ENCODE data around the gene FBXO34.

Gene FBXO34

DNA sequence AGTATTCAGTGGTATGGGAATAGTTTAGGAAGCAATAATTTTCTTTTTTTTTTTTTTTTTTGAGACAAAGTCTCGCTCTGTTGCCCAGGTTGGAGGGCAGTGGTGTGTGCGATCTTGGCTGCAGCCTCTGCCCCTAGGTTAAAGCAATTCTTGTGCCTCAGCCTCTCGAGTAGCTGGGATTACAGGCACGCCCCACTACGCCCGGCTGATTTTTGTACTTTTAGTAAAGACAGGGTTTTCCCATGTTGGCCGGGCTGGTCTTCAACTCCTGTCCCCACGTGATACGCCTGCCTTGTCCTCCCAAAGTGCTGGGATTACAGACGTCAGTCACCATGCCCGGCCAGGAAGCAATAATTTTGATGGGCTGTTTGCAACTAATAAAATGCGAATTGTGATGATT, 78.3 kb downstream of the FBXO34 start:
- peaks cover 10 to 22% of the 10 kb centered on the region in 2 experiments for H3K36me3 ChIP-seq (ENCODE audit: control insufficient read depth in 1 of 2, insufficient read depth in 2 of 2, low read length in 2 of 2)

GRCh38 chr14:55350461-55350860, 79.2 kb downstream of the FBXO34 start:
- Histone ChIP-seq H3K4me2 (ENCODE audit: low read length) (no peak overlapping the region), H3K36me3 (ENCODE audit: control insufficient read depth in 1 of 2, insufficient read depth in 2 of 2, low read length in 2 of 2) (peaks cover 10 to 26% of the 10 kb centered on the region in 2 experiments), H3K79me2 (ENCODE audit: control insufficient read depth, insufficient read depth, low read length, poor library complexity) (peaks cover 1% of the 10 kb centered on the region), H3K4me1 (ENCODE audit: control insufficient read depth in 1 of 2, insufficient read depth in 2 of 2, low read length in 2 of 2) (no peaks in the 10 kb centered on the region), H3K79me1 (ENCODE audit: low read length) (no peaks in the 10 kb centered on the region), H4K91ac (ENCODE audit: low read depth, low read length) (no peak overlapping the region), H3K4ac (ENCODE audit: low read depth, low read length) (no peak overlapping the region), H3K18ac (ENCODE audit: low read length) (no peak overlapping the region), H2AFZ (ENCODE audit: insufficient read depth, low read length, poor library complexity) (no peak overlapping the region), H2BK12ac (ENCODE audit: low read length) (no peak overlapping the region), H4K8ac (ENCODE audit: low read depth, low read length) (no peak overlapping the region), H3K27me3 (ENCODE audit: insufficient read depth, low read length) (no peaks in the 10 kb centered on the region), H3K14ac (ENCODE audit: low read length) (no peak overlapping the region), H2BK5ac (ENCODE audit: low read depth, low read length, poor library complexity) (no peak overlapping the region), H2AK5ac (ENCODE audit: low read length) (no peak overlapping the region), H3K9me3 (ENCODE audit: insufficient read depth, low read depth, low read length) (no peaks in the 10 kb centered on the region), H3K9ac (ENCODE audit: low read length) (no peak overlapping the region), H2BK120ac (ENCODE audit: insufficient read depth, low read length, poor library complexity) (no peak overlapping the region), H3K4me3 (ENCODE audit: low read depth, low read length) (no peak overlapping the region), H3K23ac (ENCODE audit: low read length) (no peak overlapping the region), H3K27ac (ENCODE audit: low read depth, low read length) (no peak overlapping the region), H4K12ac (ENCODE audit: low read depth, low read length) (no peak overlapping the region)
- no CpG with 5 or more reads among the region's 4 CpGs for WGBS (ENCODE audit: extremely low coverage, insufficient coverage, insufficient read length)
- DNase-seq = no peak

More for the DNA sequence above, 78.3 kb downstream of the FBXO34 start:
- H3K23ac ChIP-seq (ENCODE audit: low read length) = no peak overlapping the region
- no peak overlapping the region for H2BK5ac ChIP-seq (ENCODE audit: low read depth, low read length, poor library complexity)
- no peak overlapping the region for H2AK5ac ChIP-seq (ENCODE audit: low read length)
- no peak overlapping the region for H4K12ac ChIP-seq (ENCODE audit: low read depth, low read length)
- H3K9ac ChIP-seq (ENCODE audit: low read length) = no peak overlapping the region
- no peaks in the 10 kb centered on the region for H3K9me3 ChIP-seq (ENCODE audit: insufficient read depth, low read depth, low read length)
- H3K27me3 ChIP-seq (ENCODE audit: insufficient read depth, low read length) = no peaks in the 10 kb centered on the region
- no peak overlapping the region for H4K8ac ChIP-seq (ENCODE audit: low read depth, low read length)
- H3K4me1 ChIP-seq (ENCODE audit: control insufficient read depth in 1 of 2, insufficient read depth in 2 of 2, low read length in 2 of 2) = no peaks in the 10 kb centered on the region
- no peaks in the 10 kb centered on the region for H3K79me1 ChIP-seq (ENCODE audit: low read length)
- no peak overlapping the region for H3K4me2 ChIP-seq (ENCODE audit: low read length)
- H3K79me2 ChIP-seq (ENCODE audit: control insufficient read depth, insufficient read depth, low read length, poor library complexity) = peaks cover 1% of the 10 kb centered on the region
- WGBS (ENCODE audit: extremely low coverage, insufficient coverage, insufficient read length) = 100% methylated on average over 1 of the region's 12 CpGs
- no peak overlapping the region for H3K18ac ChIP-seq (ENCODE audit: low read length)
- no peak for DNase-seq
- no peak overlapping the region for H3K4me3 ChIP-seq (ENCODE audit: low read depth, low read length)
- H3K14ac ChIP-seq (ENCODE audit: low read length) = no peak overlapping the region
- no peak overlapping the region for H2BK12ac ChIP-seq (ENCODE audit: low read length)
- no peak overlapping the region for H3K27ac ChIP-seq (ENCODE audit: low read depth, low read length)
- no peak overlapping the region for H2BK120ac ChIP-seq (ENCODE audit: insufficient read depth, low read length, poor library complexity)
- H4K91ac ChIP-seq (ENCODE audit: low read depth, low read length) = no peak overlapping the region
- H3K4ac ChIP-seq (ENCODE audit: low read depth, low read length) = no peak overlapping the region
- no peak overlapping the region for H2AFZ ChIP-seq (ENCODE audit: insufficient read depth, low read length, poor library complexity)

- H4K12ac ChIP-seq (ENCODE audit: low read depth, low read length) = no peak overlapping the region
- H2BK120ac ChIP-seq (ENCODE audit: insufficient read depth, low read length, poor library complexity) = no peak overlapping the region
- no peaks in the 10 kb centered on the region for H3K79me1 ChIP-seq (ENCODE audit: low read length)
- H3K27me3 ChIP-seq (ENCODE audit: insufficient read depth, low read length) = no peaks in the 10 kb centered on the region
- peaks cover 13 to 29% of the 10 kb centered on the region in 2 experiments for H3K36me3 ChIP-seq (ENCODE audit: control insufficient read depth in 1 of 2, insufficient read depth in 2 of 2, low read length in 2 of 2)
- H3K18ac ChIP-seq (ENCODE audit: low read length) = no peak overlapping the region
- no peak overlapping the region for H2BK5ac ChIP-seq (ENCODE audit: low read depth, low read length, poor library complexity)
- H2AK5ac ChIP-seq (ENCODE audit: low read length) = no peak overlapping the region
- H3K4me3 ChIP-seq (ENCODE audit: low read depth, low read length) = no peak overlapping the region
- DNase-seq = no peak
- no peaks in the 10 kb centered on the region for H3K4me1 ChIP-seq (ENCODE audit: control insufficient read depth in 1 of 2, insufficient read depth in 2 of 2, low read length in 2 of 2)
- H3K9ac ChIP-seq (ENCODE audit: low read length) = no peak overlapping the region
- H3K79me2 ChIP-seq (ENCODE audit: control insufficient read depth, insufficient read depth, low read length, poor library complexity) = peaks cover 1% of the 10 kb centered on the region
- no CpG with 5 or more reads among the region's 9 CpGs for WGBS (ENCODE audit: extremely low coverage, insufficient coverage, insufficient read length)
- no peak overlapping the region for H4K8ac ChIP-seq (ENCODE audit: low read depth, low read length)
- no peak overlapping the region for H4K91ac ChIP-seq (ENCODE audit: low read depth, low read length)
- H3K4me2 ChIP-seq (ENCODE audit: low read length) = no peak overlapping the region
- H2AFZ ChIP-seq (ENCODE audit: insufficient read depth, low read length, poor library complexity) = no peak overlapping the region
- H3K14ac ChIP-seq (ENCODE audit: low read length) = no peak overlapping the region
- H3K23ac ChIP-seq (ENCODE audit: low read length) = no peak overlapping the region
- no peak overlapping the region for H3K27ac ChIP-seq (ENCODE audit: low read depth, low read length)
- no peak overlapping the region for H3K4ac ChIP-seq (ENCODE audit: low read depth, low read length)
- no peak overlapping the region for H2BK12ac ChIP-seq (ENCODE audit: low read length)
- H3K9me3 ChIP-seq (ENCODE audit: insufficient read depth, low read depth, low read length) = no peaks in the 10 kb centered on the region
Measured at GRCh38 chr14:55351111-55351510, 79.9 kb downstream of the FBXO34 start.

GRCh38 chr14:55352201-55352600, 81.0 kb downstream of the FBXO34 start:
- no peak overlapping the region for H3K18ac ChIP-seq (ENCODE audit: low read length)
- no peak overlapping the region for H3K9ac ChIP-seq (ENCODE audit: low read length)

More at GRCh38 chr14:55352201-55352600, 81.0 kb downstream of the FBXO34 start:
- Histone ChIP-seq H3K4ac (ENCODE audit: low read depth, low read length) (no peak overlapping the region), H2AFZ (ENCODE audit: insufficient read depth, low read length, poor library complexity) (no peak overlapping the region), H2AK5ac (ENCODE audit: low read length) (no peak overlapping the region), H3K4me3 (ENCODE audit: low read depth, low read length) (no peak overlapping the region), H2BK12ac (ENCODE audit: low read length) (no peak overlapping the region), H4K91ac (ENCODE audit: low read depth, low read length) (no peak overlapping the region), H3K79me1 (ENCODE audit: low read length) (no peaks in the 10 kb centered on the region), H3K27ac (ENCODE audit: low read depth, low read length) (no peak overlapping the region), H3K4me2 (ENCODE audit: low read length) (no peak overlapping the region), H3K36me3 (ENCODE audit: control insufficient read depth in 1 of 2, insufficient read depth in 2 of 2, low read length in 2 of 2) (peaks cover 13 to 29% of the 10 kb centered on the region in 2 experiments), H2BK5ac (ENCODE audit: low read depth, low read length, poor library complexity) (no peak overlapping the region), H3K27me3 (ENCODE audit: insufficient read depth, low read length) (no peaks in the 10 kb centered on the region), H3K23ac (ENCODE audit: low read length) (no peak overlapping the region), H3K9me3 (ENCODE audit: insufficient read depth, low read depth, low read length) (no peaks in the 10 kb centered on the region), H4K12ac (ENCODE audit: low read depth, low read length) (no peak overlapping the region), H3K4me1 (ENCODE audit: control insufficient read depth in 1 of 2, insufficient read depth in 2 of 2, low read length in 2 of 2) (no peaks in the 10 kb centered on the region), H2BK120ac (ENCODE audit: insufficient read depth, low read length, poor library complexity) (no peak overlapping the region), H3K14ac (ENCODE audit: low read length) (no peak overlapping the region), H4K8ac (ENCODE audit: low read depth, low read length) (no peak overlapping the region), H3K79me2 (ENCODE audit: control insufficient read depth, insufficient read depth, low read length, poor library complexity) (peaks cover 1% of the 10 kb centered on the region)
- DNase-seq = no peak
- no CpG with 5 or more reads among the region's 9 CpGs for WGBS (ENCODE audit: extremely low coverage, insufficient coverage, insufficient read length)

Data from trophoblast cell (in vitro differentiated cells and primary cell).